ENCODE measurements around the gene DACT1.

- no peak for TF ChIP-seq CTCF (IDR thresholded peaks at IDR 0.05; ENCODE audit: low read length)
- TF ChIP-seq EZH2 (optimal IDR thresholded peaks at IDR 0.05; ENCODE audit: low read depth, low read length), result no peak
Measured at GRCh38 chr14:58671436-58671835, 33.7 kb downstream of the DACT1 start.
